ENCODE data around the gene CALML4. TPM values are rescaled to one million over a fixed set of nuclear protein-coding genes. Genes with fewer than 3 reads are reported as not detected.

CALML4 gene, protein sequence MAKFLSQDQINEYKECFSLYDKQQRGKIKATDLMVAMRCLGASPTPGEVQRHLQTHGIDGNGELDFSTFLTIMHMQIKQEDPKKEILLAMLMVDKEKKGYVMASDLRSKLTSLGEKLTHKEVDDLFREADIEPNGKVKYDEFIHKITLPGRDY
- total RNA-seq = 0.18 and 0.32 TPM in 2 replicates

DNA sequence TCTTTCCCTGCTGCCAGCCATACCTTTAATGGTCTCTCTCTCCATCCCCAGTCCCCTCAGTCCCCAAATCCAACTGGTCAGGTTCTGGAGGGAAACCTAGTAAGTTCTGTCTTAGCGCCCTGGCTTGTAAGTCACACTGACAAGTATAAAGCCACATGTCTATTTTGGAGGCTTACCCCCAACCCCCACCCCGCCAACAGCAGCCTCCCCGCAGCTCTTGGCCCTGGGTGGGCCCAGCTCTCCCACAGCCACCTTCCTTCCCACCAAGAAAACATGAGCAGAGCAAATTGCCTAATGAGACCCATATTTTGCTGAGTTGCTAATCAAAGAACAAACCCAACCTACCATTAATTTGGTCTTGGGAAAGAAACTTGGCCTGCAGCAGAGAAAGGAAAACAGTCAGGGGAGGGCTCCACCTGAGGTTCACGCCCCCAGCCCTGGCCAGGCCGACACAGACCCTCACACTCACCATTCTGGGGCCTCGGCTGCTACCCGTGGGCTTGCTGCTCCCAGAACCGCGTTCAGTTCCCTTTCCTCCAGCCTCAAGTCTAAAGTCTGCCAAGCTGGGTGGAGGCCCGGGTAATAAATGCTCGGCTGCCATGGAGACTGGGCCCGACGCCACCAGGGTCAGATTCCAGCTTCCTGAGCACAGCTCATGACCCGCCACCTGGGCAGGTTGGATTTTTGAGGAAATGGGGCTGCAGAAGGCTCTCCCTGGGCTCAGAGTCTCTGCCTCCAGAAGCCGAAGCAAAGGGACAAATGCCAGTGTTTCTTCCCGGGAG is at the start of gene CALML4:
TSS of gene CALML4 (minus strand) at position 557 of the 782 bp plus-strand sequence. CDS start at position 472, 85 bp downstream.

DNA sequence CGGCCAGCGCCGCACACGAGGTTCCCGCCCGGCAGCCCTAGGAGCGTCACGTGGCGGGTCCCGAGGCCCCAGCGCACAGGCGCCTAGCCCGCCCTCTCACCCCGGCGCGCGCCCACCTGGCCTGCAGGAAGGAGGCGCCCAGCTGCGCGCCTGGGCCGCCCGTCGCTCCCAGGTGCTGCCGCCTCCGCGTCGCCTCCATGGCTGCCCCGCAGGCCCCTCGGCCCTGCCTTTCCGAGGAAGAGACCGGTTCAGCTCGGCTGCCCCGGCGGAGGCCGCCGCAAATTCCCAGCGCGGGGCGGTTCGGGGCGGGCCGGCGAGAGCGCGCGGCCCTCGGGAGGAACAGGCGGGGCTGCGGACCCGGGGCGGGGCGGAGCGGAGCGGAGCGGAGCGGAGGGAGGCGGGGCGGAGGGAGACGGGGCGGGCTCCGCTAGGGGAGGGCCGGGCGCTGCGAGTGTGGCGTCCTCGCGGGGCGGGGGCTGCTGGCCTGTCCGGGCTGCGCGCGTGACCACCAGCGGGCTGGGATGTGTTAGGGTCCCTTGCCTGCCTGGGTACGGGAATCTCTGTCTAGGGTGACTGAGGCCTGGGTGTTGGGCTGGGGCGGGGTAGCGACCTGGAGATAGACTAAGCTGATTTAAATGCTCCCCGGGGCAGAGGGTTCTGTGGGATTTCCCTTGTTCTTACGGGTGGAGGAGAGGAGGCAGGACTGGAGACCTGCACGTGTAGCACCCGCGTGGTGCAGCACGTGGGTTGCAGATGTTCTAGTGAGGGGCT is 24.4 kb upstream of the CALML4 start, which contains the start of gene CLN6:
TSS of gene CLN6 (minus strand) at position 343 of the 771 bp plus-strand sequence. CDS start at position 199, 144 bp downstream.

Other genes with a start within 250 kb of the CALML4 start
- gene PIAS1, start 151.0 kb downstream of the CALML4 start, total RNA-seq = 10.5 and 13.8 TPM in 2 replicates
- gene CLN6, start 24.4 kb upstream of the CALML4 start, total RNA-seq = 15.3 and 37.4 TPM in 2 replicates
- 20.0 and 24.6 TPM in 2 replicates for gene FEM1B, start 72.4 kb upstream of the CALML4 start, total RNA-seq
- gene ITGA11, start 226.8 kb upstream of the CALML4 start, total RNA-seq = 20.6 and 30.9 TPM in 2 replicates